PC-3 (cell line): ENCODE measurements around the gene ABCA8.

Source experiments
- EZH2 ChIP-seq: fragments of 300-600 bp; sonication (generic); IDR thresholded peaks from one replicate; pipeline ENCODE4 v1.6.1; 2017; ENCODE audit warnings: antibody characterized with exemption, mild to moderate bottlenecking, low read length; ENCODE audit not compliant: unreplicated experiment
- EZH2phosphoT487 ChIP-seq: fragments of 300-600 bp; sonication (generic); IDR thresholded peaks from 2 replicates; pipeline ENCODE4 v1.6.1; 2018; ENCODE audit warnings: mild to moderate bottlenecking, antibody characterized with exemption, low read length, borderline replicate concordance
- TF ChIP-seq, protein P1 (sequence below): fragments of 300-600 bp; sonication (generic); conservative IDR thresholded peaks from 2 replicates; pipeline ENCODE4 v1.5.1; 2017; ENCODE audit warnings: antibody characterized with exemption, low read depth, mild to moderate bottlenecking, low read length

DNA sequence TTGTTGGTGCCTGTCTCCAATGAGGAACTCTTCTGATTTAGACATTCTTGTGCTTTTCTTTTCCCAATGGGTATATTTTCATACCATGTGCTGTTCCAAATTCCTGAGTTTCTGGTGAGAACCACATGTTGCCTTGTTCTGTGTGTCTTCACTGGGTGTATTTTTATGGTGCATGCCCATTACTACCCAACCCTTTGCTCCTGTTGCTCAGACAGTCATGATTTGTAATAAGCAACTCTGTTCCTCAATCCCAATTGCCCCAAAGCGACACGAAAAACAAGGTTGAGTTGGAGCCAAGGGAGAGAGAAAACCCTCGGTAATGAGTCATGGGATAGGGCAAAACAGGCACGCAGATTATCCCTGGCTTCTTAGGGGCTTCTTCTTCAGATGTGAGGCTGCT lies 101.8 kb downstream of the ABCA8 start:
- TF ChIP-seq, protein P1, sequence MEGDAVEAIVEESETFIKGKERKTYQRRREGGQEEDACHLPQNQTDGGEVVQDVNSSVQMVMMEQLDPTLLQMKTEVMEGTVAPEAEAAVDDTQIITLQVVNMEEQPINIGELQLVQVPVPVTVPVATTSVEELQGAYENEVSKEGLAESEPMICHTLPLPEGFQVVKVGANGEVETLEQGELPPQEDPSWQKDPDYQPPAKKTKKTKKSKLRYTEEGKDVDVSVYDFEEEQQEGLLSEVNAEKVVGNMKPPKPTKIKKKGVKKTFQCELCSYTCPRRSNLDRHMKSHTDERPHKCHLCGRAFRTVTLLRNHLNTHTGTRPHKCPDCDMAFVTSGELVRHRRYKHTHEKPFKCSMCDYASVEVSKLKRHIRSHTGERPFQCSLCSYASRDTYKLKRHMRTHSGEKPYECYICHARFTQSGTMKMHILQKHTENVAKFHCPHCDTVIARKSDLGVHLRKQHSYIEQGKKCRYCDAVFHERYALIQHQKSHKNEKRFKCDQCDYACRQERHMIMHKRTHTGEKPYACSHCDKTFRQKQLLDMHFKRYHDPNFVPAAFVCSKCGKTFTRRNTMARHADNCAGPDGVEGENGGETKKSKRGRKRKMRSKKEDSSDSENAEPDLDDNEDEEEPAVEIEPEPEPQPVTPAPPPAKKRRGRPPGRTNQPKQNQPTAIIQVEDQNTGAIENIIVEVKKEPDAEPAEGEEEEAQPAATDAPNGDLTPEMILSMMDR = no peak
- no peak for TF ChIP-seq EZH2phosphoT487
- TF ChIP-seq EZH2 = no peak
